ENCODE results near the gene CAPN14.
A peak's percentile ranks its signal among the peaks of the same experiment; 100 is the strongest.
"Not testable (repeated sequence)": the region's sequence is repeated elsewhere in the genome, so short reads cannot be mapped to it uniquely, and the experiment has no call there.

CAPN14 gene

DNA sequence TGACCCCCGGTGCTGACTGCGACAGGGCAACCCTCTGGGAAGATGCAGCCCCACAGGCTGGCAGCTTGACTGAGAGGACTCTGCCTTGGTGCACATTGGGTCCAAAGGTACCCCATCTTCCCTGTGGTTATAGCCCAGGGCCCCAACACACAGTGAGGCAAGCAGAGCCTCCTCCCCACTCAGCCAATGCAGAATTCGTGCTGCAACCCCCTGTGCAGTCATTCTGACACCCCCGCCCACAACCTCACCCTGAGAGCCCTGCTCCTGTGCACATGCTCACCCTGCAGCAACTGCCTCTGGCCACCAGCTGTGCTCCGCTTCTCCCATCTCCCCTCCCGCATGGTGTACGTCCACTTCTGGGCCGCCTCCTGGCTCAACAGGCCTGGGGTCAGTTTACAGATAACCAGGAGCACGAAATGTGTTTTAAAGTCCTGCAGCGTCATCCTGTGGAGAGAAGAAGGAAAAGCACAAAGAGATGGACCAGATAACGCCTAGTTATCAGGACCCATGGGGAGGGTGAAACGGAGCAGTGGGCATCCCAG, 24.4 kb downstream of the CAPN14 start:
- DNase-seq: no peak

DNA sequence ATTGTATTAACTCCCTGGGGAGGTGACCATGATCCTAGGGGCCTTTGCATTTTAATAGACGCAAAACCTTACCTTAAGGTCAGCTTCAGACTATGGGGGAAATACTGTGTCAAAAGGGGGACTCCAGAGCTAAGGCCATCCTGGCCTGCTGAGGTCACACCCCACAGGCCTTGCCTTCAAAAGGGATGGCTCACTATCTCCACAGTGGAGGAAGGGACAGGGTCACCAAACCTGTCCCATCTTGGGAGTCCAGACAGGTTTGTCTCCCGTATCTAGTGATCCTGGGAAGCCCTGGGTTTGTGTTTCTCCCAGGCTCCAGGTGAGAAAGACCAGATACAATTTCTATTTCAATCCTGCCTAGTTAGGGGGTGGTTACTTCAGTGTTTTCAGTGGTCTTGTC, 24.9 kb downstream of the CAPN14 start:
- DNase-seq: no peak

DNA sequence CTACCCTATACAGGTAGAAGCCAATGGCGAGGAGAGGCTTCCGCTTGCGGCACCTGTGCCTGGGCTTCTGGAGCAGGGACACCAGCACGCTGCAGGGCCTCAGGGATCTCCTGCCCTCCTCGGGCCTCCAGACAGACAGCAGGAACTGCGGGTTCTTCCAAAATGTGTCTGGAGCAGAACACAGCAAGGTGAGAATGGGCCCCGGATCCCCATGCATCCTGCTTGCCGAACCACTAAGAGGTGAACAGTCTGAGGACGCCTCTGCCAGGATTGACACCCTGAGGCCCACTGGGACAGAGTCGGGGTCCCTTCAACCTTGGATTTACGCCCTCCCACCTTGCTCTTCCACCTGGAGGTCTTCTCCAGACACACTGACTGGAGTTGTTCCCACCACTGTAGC, 25.4 kb downstream of the CAPN14 start:
- DNase-seq: no peak

DNA sequence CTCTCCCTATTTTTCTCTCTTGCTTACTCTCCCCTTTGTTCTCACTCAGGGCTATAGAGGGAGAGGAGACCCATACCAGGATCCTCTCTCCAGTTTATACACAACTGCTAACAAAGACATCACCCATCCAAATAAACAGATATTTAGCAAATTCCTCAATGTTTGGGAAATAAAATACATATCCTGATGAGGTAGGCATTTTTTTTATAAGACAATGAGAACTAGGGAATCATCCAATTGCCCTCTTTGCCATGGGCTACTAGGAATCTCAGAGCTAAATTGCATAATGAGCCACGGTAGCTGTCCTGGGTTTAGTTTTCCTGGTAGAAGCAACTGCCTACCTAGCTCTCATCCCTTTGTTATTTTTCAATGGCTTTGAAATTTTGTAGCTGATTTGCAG, 27.1 kb downstream of the CAPN14 start:
- no peak for DNase-seq

DNA sequence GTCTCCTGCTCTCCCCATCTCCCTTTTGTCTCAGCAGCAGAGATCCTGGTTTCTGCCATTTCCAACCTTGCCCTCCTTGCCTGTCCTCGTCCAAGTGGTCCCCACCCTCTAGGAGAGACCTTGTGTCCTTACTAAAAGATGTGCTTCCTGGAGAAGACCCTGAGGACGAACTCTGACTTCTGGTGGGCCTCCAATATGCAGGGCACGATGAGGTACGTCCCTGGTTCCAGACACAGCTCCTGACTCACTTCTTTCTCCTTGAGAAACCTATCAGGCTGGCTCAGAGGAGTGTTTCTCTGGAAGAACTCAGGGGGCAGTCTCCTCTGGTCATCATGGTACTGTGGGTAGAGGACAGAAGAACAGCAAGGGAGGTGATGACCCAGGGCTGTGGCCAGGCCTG, 28.2 kb downstream of the CAPN14 start:
- no peak for DNase-seq

DNA sequence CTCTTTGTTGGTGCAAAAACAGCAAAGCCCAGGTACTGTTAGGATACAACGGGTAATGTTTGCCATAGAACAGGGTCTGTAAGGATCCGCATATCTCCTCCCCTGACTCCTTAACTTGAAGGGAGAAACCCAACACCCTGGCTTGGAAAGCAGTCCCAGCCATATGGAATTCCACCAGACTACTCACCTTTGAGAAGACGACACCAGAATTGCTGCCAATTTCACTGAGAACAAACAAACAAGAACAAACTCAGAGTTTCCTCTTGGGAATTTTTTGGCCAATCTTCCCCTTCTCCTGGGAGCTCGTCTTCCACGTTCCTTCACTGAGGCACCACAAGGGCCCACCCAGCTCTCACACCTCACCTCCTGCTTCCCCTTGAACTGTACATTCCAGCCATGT, 29.2 kb downstream of the CAPN14 start:
- DNase-seq: no peak

DNA sequence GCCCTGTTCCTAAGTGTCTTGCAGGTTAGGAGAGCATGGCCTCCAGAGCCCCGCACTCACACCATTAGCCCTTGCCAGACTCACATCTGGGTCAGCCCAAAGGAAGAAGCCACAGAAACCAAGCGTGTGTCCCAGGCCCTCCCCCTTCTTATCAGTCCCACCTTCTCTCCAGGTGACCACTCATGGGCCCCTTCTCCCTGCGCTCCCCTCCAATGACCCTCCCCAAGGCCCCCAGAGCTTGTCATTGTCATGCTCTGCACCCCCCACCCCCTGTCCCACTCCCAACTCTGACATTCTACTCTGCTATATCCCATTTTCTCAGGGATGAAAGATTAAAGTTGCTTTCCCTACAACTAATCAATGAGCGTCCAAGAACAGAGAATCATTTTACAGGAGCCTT, 30.1 kb downstream of the CAPN14 start:
- DNase-seq: no peak

DNA sequence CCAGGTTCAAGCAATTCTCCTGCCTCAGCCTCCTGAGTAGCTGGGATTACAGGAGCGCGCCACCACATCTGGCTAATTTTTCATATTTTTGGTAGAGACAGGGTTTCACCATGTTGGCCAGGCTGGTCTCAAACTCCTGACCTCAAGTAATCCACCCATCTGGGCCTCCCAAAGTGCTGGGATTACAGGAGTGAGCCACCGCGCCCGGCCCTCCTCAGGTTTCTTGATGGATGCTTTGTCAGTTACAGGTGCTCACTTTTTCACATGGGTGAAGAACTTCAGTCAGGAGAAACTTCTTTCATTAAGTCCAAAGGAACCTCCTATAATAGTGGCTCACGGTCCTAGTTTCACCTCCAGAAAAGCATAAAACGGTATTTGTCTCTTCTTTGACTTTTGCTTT, 33.3 kb downstream of the CAPN14 start:
- not testable (repeated sequence) for DNase-seq

DNA sequence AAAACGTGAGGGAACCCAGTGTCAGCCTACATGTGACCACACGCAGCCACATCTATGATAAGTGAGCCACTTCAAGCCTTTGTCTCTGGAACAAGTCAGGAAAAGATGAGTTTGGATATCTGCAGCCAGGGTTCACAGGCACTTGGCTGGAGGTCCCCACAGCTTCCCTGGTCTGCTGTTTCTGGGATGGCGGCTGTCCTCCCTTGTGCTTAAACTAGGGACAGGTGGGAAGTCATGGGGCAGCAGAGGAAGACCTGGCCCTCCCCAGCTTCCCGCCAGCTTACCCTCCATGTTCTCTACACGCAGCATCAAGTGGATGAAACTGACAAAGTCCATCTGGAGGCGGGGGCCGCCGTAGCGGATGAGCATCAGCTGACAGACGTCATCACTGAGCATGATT, 40.6 kb downstream of the CAPN14 start:
- DNase-seq: no peak

DNA sequence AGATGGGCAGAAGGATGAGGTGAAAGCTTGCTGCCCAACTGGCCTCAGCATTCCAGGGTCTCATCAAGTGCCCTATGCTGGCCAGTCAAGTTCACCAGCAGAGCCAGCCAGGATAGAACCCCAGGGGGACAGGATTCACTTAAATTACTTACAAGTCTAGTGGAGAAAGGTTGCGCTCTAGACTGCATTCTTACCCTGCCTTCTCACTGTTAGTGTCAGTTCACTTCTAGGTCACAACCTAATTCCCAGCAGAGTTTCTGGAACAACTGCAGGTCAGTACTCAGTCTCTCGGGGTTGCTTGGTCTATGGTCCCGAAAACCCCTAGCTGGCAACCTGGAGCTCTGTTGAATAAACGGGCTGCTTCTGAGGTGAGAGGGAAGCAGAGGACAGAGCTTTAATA, 46.2 kb downstream of the CAPN14 start:
- no peak for DNase-seq

DNA sequence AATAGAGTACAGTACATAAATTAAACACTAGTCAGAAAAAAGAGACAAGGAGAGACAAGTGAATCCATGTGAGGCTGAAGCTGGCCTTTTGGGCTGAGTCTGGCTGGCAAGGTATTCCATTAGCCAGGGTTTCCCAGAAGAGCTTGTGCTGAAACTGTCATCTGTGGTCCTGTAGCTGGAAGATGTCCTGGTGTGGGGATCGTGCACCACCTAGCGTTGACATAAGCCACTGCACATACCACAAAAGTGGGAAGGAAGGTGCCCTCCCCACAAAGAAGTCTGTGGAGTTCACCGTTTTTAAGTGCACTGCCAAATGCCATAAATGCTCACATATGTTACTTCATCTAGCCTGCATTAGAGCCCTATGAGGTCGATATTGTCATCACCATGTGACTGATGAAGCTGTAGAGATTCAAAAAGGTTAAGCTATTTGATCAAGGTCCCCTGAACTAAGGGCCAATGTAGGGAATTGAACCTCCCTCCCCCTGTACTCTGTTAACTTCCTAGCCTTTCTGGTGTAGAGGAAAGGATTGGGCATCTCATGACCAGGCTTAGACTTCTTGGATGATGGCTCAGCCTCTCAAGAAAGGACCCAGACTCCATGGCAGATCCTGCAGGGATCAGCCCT, 47.1 kb downstream of the CAPN14 start:
- DNase-seq: peak; percentile 67

DNA sequence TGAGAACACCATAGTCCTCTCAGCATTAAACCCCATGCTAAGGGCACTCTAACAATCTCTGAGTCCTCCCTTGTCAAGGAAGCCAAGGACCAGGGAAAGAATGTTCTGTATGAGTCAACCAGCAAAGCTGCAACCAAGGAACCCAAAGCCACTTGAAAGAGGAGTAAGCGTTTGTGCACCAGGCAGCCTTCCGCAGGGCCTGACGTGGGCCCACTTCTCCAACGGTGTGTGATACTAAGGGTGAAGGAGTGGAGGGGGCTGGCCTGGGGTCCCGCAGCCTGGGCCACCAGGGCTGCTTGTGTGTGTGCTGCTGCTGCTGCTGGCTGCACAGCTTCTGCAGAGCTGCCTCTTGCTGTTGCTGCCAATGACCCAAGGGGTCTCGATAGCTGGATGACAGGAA, 49.0 kb downstream of the CAPN14 start:
- peak; percentile 43 for DNase-seq

DNA sequence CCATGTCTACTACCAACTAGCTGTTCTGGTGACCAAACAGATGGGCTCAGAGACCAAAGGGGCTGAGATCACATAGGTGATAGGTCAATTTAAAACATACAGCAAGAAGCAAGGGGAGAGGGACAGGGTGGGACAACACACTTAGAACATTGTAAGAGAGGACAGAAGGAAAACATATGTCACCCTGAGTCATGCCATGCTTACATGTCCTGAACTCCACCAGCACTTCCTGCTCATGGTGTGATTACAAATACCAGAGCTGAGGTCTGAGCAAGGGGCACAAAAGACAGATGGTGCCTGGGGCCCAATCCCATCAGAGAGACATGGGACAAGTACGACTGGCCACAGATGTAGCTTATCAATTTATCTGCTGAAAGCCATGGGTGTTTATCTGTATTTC, 50.4 kb downstream of the CAPN14 start:
- DNase-seq: peak; percentile 35

DNA sequence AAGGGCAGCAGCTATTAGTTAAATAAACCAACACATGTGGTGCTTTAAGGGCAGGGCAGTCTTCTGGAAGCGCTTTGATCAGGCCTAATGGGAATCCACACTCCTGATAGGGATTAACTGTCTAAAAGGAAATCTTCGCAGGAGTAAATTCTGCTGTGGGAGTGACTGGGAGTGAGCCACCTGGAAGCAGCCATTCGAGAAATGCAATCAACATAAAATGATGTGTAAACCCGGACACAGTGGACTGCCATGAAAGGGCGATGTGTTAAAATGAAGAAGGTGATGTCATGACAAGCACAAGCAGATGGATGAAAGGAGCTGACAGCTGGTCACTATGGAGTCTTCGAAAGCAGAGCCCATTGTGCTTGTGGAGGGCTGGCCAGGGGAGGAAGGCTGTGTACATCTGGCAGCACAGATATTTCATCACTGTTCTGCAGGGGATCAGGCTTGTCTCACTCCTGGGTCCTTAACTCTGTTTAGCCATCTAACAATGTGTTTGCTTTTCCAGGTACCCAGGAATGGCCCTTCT, 54.2 kb downstream of the CAPN14 start:
- DNase-seq: no peak

DNA sequence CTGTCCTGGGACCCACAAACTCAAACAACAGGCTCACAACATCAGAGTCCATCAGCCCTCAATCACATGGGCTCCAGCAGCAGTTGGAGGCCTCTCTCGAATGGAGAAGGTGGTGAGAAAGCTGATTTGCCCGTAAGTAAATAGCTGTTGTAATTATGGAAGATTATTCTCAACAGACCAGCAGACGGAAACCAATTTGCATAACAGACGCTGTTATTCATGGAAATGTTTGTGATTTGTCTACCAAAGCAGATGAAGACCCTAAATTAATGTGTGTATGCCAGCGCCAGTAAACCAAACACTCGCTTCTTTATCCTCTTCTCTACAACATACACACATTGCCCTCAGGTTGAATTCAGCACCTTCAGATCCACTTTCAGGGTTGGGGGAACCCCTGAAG, 55.7 kb downstream of the CAPN14 start:
- DNase-seq: no peak

DNA sequence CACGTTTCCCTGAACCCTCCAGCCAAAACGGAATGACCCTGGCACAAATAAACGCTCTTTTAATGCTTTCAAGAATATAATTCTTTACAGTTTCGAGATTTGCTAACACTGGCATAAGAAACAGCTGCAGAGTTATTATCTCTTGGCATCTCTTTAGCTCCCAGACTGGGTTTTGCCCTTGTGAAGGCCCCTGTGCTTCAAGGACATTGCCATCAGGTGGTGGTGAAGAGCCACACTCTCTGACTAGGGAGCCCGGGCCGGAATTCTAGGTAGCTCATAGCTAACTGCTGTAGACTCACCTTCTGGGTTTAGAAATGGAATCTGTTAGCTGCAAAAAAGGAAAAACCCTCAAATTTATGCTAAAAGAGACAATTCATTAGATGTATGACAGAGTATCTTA, 65.8 kb downstream of the CAPN14 start:
- no peak for DNase-seq

DNA sequence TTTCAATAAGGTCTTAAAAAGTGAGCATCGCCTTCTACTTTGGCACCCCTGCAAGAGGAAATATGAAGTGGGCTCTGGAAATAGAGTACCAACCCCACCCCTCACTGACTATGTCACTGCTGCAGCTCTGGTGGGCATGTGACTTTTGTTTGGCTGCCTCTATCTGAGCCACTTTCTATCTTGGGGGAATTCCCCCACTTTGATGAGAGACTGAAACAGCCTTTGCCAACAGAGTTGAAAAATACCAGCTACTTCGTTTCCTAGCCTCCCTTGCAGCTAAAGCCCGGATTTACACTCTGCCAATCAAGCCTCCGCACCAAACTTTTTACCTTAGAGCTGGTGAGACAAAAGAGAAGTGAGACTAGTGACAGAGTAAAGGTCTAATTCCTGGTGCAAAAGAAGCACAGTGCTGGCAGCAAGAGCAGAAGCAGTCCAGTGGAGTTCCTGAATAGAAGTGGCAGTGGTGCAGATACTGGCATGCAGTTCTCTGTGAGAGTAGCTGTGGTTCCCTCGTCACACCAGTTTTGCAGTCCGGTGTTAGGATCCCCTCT, 67.1 kb downstream of the CAPN14 start:
- DNase-seq: no peak

DNA sequence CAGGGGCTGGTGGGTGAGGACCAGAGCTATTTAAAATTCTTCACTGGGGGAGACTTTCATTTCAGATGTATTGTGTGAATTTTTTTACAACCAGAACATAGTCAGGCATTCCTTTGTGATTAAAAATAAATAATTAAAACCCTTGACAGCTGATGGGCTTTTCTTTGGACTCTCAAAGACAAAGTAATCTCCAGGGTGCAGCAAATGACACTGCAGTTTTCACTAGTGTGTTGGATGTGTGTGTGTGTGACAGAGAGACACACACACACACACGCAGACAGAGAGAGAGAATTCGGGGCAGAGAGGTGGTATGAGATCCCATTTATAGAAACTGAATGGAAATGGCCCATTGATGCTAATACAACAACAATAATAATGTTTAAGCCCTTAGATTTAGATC, 68.8 kb downstream of the CAPN14 start:
- peak; percentile 44 for DNase-seq

DNA sequence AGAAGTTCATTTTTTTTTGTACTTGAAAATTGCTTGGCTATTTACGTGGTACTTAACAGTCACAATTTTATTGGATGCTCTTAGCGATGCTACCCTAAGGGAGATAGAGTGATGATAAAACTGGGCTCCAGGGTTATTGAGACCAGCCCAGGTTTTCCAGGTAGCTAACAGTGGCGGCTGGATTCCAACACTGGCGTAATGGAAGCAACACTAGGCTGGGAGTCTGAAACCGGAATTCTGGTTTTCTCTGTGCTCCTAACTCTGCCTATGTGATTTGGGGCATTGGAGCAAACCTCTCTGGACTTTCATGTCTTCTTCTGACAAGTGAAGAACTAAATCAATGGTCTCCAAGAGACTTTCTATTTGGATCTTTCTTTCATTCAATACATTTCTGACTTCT, 69.7 kb downstream of the CAPN14 start:
- DNase-seq: no peak

DNA sequence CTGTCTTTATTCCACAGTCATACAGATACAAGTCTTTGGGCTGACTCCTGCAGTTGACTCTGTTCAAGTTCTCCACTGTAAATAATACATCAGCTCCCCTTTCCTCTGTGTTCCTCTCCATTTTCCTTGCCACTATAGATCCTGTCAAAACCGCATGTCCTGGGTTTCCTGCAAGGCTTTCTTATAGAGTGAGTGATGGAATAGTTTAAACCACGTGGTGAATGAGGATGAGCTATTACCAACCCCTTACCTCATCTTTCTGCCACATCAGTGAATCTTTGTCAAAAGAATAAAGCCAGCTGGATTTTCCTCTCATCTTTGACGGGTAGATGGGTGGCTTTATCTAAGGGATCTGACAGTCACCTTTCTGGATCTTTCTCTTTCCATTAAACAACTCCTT, 75.2 kb downstream of the CAPN14 start:
- no peak for DNase-seq

DNA sequence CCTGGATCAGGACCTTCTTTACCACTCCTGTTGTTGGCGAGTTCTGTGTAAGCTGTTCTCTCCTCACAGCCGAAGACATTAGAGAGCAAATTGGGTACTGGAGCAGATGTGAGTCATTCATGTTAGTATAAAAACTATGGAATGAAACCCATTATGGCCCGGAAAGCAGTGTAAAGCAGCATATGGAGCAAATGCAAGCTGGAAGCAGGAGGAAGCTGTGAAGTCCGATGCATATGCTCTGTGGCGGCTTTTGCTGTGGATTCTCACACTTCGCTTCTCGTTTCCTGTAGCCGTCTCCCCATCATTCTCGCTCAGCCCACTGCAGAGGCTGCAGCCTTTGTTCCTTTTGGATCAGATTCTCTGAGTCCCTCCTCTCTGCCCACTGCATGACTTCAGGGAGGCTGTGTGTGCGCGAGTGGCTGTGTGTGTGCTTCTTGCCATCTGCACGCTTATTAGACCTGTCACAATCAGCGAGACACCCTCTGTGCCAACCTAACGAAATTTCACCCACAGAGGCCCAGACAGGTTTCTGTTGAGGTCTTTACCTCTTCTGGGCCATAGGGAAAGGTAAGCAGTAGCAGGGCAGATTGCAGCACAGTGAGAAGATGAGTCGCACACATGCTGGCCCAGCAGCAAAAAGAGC, 75.8 kb downstream of the CAPN14 start:
- peak; percentile 59 for DNase-seq

DNA sequence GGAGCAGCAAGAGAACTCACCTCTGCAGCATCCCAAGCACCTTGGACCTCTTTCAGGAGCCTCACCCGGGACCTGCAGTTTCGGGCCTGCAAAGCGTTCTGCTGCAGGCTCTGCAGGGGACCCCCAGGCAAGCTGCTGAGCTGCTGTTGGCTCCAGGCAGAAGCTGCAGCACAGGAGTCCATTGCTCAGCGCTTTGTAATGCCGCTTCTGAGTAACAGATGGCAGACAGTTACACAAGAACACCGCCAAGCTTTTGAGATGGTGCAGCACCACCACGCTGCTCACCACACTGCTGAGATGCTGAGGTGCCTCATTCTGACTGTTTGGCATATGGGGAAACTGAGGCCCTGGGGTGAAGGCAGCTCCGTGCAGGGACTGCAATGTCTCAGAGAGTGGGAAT, 77.2 kb downstream of the CAPN14 start:
- peak; percentile 26 for DNase-seq

DNA sequence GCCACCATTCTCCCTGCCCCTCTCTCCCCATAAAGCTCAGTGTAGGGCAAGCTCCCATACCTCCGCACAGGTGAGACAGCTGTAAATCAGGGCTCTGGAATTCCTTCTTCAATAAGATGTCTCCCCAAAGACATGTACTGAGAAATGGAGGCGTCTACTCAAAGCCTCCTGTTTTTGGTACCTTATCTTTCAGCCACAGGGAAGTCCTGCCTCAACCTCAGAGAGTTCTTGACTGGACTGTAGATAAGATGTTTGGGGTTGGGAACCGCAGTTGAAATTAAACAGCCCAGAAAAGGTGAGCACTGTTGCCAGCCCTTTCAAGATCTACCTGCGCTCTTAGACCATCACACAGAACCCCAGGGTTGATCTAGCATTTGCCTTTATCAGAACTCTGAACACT, 77.6 kb downstream of the CAPN14 start:
- no peak for DNase-seq

Measured in fibroblast of skin of back (primary cell).